Hepatocyte (in vitro differentiated cells): Measurements from ENCODE around the gene ATXN1. TPM values are rescaled to one million over a fixed set of nuclear protein-coding genes. Genes with fewer than 3 reads are reported as not detected.

ENCODE experiments used
- DNase-seq: peaks from one replicate; pipeline ENCODE4 v3.0.0-alpha.2; 2016; ENCODE audit warnings: low spot score
- H2AFZ ChIP-seq: fragments of 200-600 bp; sonication (generic); 2 replicates; pipeline ENCODE4 v1.6.0; 2016; ENCODE audit warnings: antibody characterized with exemption, mild to moderate bottlenecking
- H3K27ac ChIP-seq: fragments of 200-600 bp; sonication (generic); 2 replicates; pipeline ENCODE4 v1.5.1; 2016; ENCODE audit warnings: mild to moderate bottlenecking
- H3K27me3 ChIP-seq: fragments of 200-600 bp; sonication (generic); 2 replicates; pipeline ENCODE4 v1.6.1; 2016
- H3K36me3 ChIP-seq: fragments of 200-600 bp; sonication (generic); replicated peaks from 2 replicates; pipeline ENCODE4 v1.5.1; 2016; ENCODE audit warnings: low read depth; ENCODE audit not compliant: insufficient read depth
- H3K4me1 ChIP-seq: fragments of 200-600 bp; sonication (generic); 2 replicates; pipeline ENCODE4 v1.5.1; 2016; ENCODE audit warnings: mild to moderate bottlenecking, moderate library complexity; ENCODE audit not compliant: insufficient read depth
- H3K4me2 ChIP-seq: fragments of 200-600 bp; sonication (generic); 2 replicates; pipeline ENCODE4 v1.6.0; 2016
- H3K4me3 ChIP-seq: fragments of 200-600 bp; sonication (generic); 2 replicates; pipeline ENCODE4 v1.5.1; 2016; ENCODE audit warnings: mild to moderate bottlenecking
- H3K79me2 ChIP-seq: fragments of 200-600 bp; sonication (generic); 2 replicates; pipeline ENCODE4 v1.6.0; 2017; ENCODE audit warnings: mild to moderate bottlenecking
- H3K9me2 ChIP-seq: fragments of 200-600 bp; sonication (generic); replicated peaks from 2 replicates; pipeline ENCODE4 v1.6.0; 2017; ENCODE audit warnings: mild to moderate bottlenecking; ENCODE audit not compliant: insufficient read depth
- H3K9me3 ChIP-seq: fragments of 200-600 bp; sonication (generic); 2 replicates; pipeline ENCODE4 v1.5.1; 2016; ENCODE audit warnings: low read depth, mild to moderate bottlenecking
- H4K20me1 ChIP-seq: fragments of 200-600 bp; sonication (generic); 2 replicates; pipeline ENCODE4 v1.6.0; 2016; ENCODE audit warnings: mild to moderate bottlenecking; ENCODE audit not compliant: insufficient read depth, poor library complexity, severe bottlenecking
- EZH2 ChIP-seq: fragments of 200-600 bp; sonication (generic); IDR thresholded peaks from 2 replicates; pipeline ENCODE4 v1.6.1; 2016; ENCODE audit warnings: antibody characterized with exemption, mild to moderate bottlenecking, borderline replicate concordance
- EZH2phosphoT487 ChIP-seq: fragments of 200-600 bp; sonication (generic); IDR thresholded peaks from one replicate; pipeline ENCODE4 v1.6.1; 2018; ENCODE audit warnings: antibody characterized with exemption, mild to moderate bottlenecking, low read depth, moderate library complexity; ENCODE audit not compliant: unreplicated experiment, severe bottlenecking
- WGBS: methylation state at CpG from one replicate; pipeline ENCODE4 v1.1.6; 2016; ENCODE audit warnings: low lambda C conversion rate; ENCODE audit errors: missing lambda C conversion rate; 5-methylcytosine and 5-hydroxymethylcytosine counted together
- polyA plus RNA-seq: library from polyadenylated mRNA; unstranded; fragments of >200 nt; fragmentation: Nextera tagmentation; extraction: Ambion mirVana; gene quantifications from 2 replicates; pipeline ENCODE4 v1.2.1, GENCODE V29; 2016
- total RNA-seq: library from RNA; depleted of rRNA; stranded (reverse); fragments of >200 nt; gene quantifications from 2 replicates; pipeline ENCODE4 v1.2.3, GENCODE V29; 2014
- TF ChIP-seq, protein P1 (sequence below): fragments of 200-600 bp; sonication (generic); IDR thresholded peaks from 2 replicates; pipeline ENCODE4 v1.5.1; 2016; ENCODE audit warnings: antibody characterized with exemption, mild to moderate bottlenecking; ENCODE audit not compliant: poor library complexity

Gene ATXN1
- total and polyA plus RNA-seq, 2 experiments from 2014 or later, result 14.7 to 32.6 TPM

DNA sequence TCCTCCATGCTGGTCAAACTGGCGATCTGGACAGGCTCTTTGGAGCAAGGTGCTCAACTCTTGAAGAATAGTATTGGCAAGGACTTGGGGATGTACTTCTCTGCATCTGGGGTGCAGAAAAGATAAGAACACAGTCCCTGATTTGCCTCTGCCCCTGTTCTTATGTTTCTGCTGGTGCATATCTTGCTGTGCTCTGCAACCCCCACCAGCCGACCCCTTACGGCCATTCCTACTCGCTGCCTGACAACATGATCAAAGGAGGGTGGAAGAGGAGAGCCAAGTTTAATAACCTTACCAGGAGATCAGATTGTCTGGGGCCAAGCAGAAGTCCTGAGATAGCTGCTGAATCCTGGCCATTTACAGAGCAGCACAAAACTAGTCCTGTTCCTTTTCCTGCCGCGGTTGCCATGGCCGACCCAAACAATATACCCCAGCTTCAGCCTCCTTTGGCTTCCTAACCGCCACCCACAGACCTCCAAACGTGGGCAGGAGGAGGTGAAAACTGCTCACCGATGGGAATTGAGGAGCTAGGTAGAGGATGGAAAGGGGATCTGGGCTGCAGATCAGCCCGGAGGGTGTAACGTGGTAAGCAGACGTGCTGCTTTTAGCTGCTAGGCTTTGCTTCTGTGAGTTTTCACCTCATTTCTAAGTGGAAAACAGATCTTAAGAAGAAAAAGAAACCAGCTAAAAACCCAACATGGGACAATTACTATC lies 60.9 kb downstream of the ATXN1 start:
- TF ChIP-seq EZH2, result no peak
- TF ChIP-seq EZH2phosphoT487, result no peak
- TF ChIP-seq, protein P1, sequence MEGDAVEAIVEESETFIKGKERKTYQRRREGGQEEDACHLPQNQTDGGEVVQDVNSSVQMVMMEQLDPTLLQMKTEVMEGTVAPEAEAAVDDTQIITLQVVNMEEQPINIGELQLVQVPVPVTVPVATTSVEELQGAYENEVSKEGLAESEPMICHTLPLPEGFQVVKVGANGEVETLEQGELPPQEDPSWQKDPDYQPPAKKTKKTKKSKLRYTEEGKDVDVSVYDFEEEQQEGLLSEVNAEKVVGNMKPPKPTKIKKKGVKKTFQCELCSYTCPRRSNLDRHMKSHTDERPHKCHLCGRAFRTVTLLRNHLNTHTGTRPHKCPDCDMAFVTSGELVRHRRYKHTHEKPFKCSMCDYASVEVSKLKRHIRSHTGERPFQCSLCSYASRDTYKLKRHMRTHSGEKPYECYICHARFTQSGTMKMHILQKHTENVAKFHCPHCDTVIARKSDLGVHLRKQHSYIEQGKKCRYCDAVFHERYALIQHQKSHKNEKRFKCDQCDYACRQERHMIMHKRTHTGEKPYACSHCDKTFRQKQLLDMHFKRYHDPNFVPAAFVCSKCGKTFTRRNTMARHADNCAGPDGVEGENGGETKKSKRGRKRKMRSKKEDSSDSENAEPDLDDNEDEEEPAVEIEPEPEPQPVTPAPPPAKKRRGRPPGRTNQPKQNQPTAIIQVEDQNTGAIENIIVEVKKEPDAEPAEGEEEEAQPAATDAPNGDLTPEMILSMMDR, result no peak
- peaks cover 66% of the 10 kb centered on the region for H3K79me2 ChIP-seq
- H2AFZ ChIP-seq, result no peak overlapping the region
- peak overlapping the region; percentile 69 for H3K27ac ChIP-seq
- peak overlapping the region; percentile 65 for H3K4me2 ChIP-seq
- H3K9me2 ChIP-seq, result no peaks in the 10 kb centered on the region
- no peaks in the 10 kb centered on the region for H3K36me3 ChIP-seq
- H3K9me3 ChIP-seq, result no peaks in the 10 kb centered on the region
- no peaks in the 10 kb centered on the region for H3K27me3 ChIP-seq
- DNase-seq, result no peak
- no peak overlapping the region for H3K4me3 ChIP-seq
- peaks cover 30% of the 10 kb centered on the region for H3K4me1 ChIP-seq
- H4K20me1 ChIP-seq, result no peaks in the 10 kb centered on the region
- WGBS, result 43% methylated on average over 13 of the region's 13 CpGs

DNA sequence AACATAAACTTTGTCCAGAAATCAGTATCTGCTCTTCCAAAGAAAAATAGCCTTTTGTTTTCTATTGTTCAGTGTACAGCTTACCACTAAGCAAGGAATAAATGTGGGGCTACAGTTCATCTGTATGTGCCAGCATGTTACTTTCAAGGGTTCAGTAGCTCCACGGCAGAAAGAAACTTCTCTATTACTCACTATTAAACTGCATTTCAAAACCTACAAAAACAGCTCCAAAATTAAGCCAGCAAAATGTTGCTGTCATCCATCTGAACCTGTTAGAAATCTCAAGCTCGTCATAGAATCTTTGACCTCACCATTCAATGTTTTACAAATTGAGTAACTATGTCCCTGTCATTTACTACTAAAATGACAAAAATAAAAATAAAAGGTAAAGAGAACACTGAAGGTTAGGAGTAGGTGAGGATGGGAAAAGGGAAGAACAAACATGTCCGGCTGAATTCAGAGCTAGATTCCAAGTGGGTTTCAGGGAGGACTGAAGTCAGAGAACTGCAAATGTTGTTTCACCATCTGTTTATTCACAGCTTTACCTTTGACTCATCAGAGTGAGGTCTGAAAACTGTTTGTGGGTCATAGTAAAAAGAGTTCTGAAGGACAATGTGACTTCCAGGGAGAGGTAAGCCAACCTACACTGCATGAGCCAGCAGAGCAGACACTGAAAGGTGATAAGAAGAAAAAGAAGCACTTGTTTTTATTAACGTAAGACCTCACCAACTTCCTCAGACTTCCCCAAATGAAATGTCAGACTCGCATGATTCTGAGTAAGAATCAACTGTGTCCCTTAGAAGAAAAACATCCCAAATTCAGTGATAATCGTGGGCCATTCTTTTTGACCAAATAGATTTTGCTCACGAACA lies 62.0 kb downstream of the ATXN1 start:
- H3K4me1 ChIP-seq, result peaks cover 30% of the 10 kb centered on the region
- 56% methylated on average over 7 of the region's 7 CpGs for WGBS
- H3K27me3 ChIP-seq, result no peaks in the 10 kb centered on the region
- H3K9me2 ChIP-seq, result no peaks in the 10 kb centered on the region
- H4K20me1 ChIP-seq, result no peaks in the 10 kb centered on the region
- no peak overlapping the region for H3K4me3 ChIP-seq
- no peaks in the 10 kb centered on the region for H3K36me3 ChIP-seq
- no peak for TF ChIP-seq EZH2
- TF ChIP-seq EZH2phosphoT487, result no peak
- TF ChIP-seq, protein P1, result no peak
- H2AFZ ChIP-seq, result no peak overlapping the region
- peak overlapping the region; percentile 51 for H3K4me2 ChIP-seq
- H3K9me3 ChIP-seq, result no peaks in the 10 kb centered on the region
- H3K79me2 ChIP-seq, result peaks cover 69% of the 10 kb centered on the region
- DNase-seq, result peak; percentile 45
- peak overlapping the region; percentile 69 for H3K27ac ChIP-seq

DNA sequence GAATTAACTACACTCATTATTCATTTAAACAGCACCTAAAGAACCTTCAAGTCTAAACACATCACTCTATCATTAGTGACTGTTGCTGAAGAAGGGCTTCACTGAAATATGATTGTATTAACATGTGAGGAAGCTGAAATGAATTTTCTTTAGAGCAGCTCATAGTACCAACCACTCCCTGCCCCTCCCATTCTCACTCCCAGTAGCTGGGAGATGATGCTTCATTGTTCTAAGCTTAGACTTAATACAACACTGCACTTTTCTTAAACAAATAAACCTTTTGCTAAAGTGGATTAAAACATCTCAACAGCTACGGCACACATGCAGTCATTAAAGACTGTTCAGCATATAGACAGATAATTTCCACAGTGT lies 63.1 kb downstream of the ATXN1 start:
- H3K4me2 ChIP-seq, result no peak overlapping the region
- WGBS, result 66% methylated on average over 1 of the region's 1 CpG
- peaks cover 27% of the 10 kb centered on the region for H3K4me1 ChIP-seq
- no peak for DNase-seq
- no peak overlapping the region for H3K4me3 ChIP-seq
- H3K79me2 ChIP-seq, result peaks cover 65% of the 10 kb centered on the region
- no peaks in the 10 kb centered on the region for H3K9me3 ChIP-seq
- TF ChIP-seq EZH2 (no peak), EZH2phosphoT487 (no peak)
- TF ChIP-seq, protein P1, result no peak
- H3K27ac ChIP-seq, result no peak overlapping the region
- no peaks in the 10 kb centered on the region for H3K36me3 ChIP-seq
- no peaks in the 10 kb centered on the region for H4K20me1 ChIP-seq
- no peaks in the 10 kb centered on the region for H3K9me2 ChIP-seq
- no peaks in the 10 kb centered on the region for H3K27me3 ChIP-seq
- no peak overlapping the region for H2AFZ ChIP-seq
